NCI-H345 treated with DMSO at 0.1 percent for 48 hours (cell line): ENCODE data around the gene PERCC1.
"Not testable (repeated sequence)": the region's sequence is repeated elsewhere in the genome, so short reads cannot be mapped to it uniquely, and the experiment has no call there.

Experiments
- DNase-seq: peaks from one replicate; lab custom pipeline; 2025; ENCODE audit not compliant: unreplicated experiment; lab: John Stamatoyannopoulos, UW

The PERCC1 gene

DNA sequence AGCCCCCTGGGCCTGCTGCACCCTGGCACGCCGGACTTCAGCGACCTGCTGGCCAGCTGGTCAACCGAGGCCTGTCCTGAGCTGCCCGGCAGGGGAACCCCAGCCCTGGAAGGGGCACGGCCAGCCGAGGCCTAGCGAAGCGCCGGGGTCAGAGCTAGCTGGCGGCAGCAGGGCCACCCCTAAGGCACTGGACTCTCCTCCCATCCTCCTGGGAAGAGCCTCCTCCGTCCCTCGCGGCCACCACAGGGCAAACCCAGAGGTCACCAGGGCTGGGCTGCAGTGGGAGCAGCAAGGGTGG is 2.3 kb downstream of the PERCC1 start:
- DNase-seq, result no peak

DNA sequence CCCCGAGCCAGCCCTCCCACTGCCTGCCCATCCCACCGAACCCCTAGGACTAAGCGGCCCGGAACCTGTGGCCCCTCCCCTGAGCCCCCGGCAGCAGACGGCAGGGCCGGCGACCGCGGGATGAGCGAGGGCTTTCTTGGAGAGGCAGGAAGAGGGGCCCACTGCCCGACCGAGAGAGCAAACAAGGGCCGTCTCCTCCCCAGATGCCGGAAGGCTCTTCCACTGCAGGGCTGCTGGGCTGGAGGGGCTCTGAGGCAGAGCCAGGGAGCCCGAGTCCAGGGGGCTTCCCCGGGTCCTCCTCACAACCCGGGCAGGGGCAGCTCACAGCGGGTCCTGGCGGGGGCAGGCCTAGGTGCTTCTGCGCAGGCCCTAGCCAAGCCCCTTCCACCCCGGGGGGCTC is 2.9 kb downstream of the PERCC1 start:
- no peak for DNase-seq

DNA sequence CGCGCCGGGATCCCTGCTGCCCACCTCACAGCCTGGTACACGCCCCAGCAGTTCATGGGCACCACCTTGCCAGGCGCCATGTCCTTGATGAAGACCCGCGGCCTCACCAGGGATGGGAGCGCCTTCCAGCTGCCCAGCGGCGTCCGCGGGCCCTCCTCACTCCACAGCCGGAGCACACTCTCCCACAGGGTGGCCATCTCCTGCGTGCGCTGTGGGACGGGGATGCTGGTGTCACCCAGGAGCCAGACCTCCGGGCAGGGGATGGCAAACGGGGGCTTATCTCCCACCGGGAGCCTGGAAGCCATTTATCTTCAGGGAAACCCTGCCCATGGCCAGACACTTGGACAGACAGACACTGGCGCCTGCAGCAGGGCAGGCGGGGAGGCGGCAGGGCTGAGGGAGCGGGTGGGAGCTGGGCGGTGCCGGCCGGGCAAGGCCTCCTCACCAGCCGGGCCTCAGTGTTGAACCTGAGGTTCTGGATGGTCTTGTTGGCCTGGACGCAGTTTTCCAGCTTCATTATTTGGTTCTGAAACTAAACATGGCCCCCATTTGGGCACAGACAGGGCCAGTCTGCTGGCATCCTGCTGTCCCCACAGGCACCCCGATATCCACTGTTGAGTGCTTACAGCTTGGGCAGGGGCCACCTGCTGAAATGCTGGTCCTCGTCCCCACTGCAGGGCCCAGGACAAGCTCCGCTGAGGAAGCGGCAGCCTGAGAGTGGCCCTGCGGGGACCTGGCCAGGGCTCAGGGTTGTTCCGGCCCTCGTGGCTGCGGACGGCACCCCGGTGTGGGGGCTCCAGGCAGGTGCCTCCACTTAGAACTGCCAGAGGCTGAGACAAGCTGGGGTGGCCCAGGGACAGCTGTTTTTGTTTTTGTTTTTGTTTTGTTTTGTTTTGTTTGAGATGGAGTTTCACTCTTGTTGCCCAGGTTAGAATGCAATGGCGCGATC is 4.0 kb downstream of the PERCC1 start:
- DNase-seq, result no peak

GRCh38 chr16:1435921-1436697 is 5.2 kb downstream of the PERCC1 start:
- DNase-seq, result no peak

- no peak for DNase-seq
Measured at GRCh38 chr16:1436731-1437355, 6.0 kb downstream of the PERCC1 start.

- DNase-seq, result no peak
Measured at GRCh38 chr16:1437606-1438005, 6.7 kb downstream of the PERCC1 start.

DNA sequence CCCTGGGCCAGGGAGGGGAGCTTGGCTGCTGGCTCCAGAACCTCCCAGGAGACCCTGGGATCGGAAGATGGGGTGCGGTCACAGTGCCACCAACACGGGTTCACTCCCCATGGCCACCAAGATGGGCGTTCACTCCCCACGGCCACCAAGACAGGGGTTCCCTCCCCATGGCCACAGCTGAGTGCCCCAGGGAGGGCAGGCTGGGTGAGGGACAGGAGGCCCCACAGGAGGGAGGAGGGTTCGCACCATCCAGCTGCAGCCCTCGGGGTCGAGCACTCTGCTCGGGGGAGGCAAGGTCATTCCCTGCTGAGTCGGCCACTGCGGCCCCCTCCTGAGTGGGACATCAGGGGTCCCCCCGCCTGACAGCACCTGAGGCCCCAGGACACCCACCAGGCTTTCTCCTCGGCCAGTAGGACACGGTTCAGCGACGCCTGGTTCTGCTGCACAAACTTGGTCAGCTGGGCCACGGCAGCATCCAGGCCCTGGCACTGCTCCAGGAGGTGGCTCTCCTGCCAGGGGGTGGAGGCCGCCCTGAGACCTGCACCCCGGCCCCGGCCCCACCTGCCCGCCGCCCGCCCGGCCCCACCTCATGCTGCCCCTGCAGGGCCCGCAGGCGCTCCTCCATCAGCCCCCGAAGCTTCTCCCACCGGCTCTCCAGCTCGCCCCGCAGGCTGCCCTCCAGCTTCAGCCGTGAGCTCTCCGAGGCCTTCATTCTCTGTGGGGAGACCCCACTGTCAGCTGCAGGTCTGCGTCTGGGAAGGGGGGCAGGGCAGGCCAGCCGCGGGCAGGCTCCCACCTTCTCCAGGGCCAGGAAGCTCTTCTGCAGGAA is 7.6 kb downstream of the PERCC1 start:
- DNase-seq, result no peak

DNA sequence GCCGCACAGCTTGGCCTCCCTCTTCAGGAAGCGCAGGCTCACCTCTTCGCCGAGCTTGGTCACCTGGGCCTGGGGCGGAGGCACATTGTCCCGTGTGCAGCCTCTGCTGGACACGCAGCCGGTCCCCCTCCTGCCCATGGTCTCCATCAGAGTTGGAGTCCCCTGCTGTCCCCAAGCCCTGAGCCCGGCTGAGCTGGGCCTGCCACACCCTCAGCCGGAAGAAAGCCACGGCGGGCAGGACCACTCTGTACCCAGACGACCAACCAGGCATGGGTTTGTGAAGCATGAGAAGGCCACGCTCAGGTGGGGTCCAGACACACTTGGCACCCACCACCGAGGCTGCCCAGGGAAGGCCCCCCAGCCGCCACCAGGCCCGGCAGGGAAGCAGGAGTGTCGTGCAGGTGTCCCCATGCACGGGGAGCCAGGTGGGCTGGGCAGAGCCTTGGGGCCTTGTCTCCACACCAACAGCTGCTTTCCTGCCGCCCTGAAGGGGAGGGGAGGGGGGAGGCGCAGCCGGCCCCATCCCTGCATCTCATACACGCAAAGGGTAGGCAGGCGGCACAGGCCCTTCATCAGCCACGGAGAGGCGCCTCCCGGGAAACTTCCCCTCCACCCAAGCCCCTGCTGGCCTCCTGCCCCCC is 8.3 kb downstream of the PERCC1 start:
- peak; percentile 45 for DNase-seq

DNA sequence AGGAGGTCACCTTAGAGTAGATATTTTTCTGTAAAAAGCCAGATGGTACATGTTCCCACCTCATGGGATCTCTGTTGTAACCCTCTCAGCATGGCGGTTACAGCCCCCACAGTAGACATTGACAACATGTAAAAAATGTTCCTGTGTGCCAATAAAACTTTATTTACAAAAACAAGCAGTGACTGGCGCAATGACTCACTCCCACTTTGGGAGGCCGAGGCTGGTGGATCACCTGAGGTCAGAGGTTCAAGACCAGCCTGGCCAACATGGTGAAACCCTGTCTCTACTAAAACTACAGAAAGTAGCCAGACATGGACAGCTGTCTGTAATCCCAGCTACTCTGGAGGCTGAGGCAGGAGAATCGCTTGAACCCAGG is 8.8 kb downstream of the PERCC1 start:
- DNase-seq, result not testable (repeated sequence)

- no peak for DNase-seq
Measured at GRCh38 chr16:1441391-1441829, 10.5 kb downstream of the PERCC1 start.

DNA sequence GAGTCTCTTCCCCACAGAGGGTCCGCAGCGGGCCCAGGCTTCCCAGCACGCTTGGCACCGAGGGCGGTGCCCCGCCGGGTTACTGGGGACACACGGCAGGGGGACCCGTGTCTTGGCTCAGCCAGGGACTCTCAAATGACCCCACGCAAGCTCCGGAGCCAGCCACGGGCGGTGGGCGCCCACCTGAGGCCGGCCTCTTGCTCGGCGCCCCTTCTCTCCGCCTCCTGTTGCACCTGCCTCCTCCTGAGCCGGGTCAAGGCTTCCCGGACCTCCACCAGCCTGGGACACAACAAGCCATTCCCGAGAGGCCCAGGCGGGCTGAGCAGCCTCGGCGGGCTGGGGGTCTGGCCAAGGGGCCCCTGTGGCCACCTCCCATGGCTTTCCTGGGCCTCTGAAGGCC is 11.8 kb downstream of the PERCC1 start:
- DNase-seq, result no peak

- DNase-seq, result no peak
Measured at GRCh38 chr16:1443403-1443973, 12.6 kb downstream of the PERCC1 start.

- DNase-seq, result no peak
Measured at GRCh38 chr16:1443980-1444729, 13.3 kb downstream of the PERCC1 start, which contains the start of gene CCDC154. CCDC154 (minus strand) TSS chr16:1444556; CDS start chr16:1444322, 234 bp downstream.

DNA sequence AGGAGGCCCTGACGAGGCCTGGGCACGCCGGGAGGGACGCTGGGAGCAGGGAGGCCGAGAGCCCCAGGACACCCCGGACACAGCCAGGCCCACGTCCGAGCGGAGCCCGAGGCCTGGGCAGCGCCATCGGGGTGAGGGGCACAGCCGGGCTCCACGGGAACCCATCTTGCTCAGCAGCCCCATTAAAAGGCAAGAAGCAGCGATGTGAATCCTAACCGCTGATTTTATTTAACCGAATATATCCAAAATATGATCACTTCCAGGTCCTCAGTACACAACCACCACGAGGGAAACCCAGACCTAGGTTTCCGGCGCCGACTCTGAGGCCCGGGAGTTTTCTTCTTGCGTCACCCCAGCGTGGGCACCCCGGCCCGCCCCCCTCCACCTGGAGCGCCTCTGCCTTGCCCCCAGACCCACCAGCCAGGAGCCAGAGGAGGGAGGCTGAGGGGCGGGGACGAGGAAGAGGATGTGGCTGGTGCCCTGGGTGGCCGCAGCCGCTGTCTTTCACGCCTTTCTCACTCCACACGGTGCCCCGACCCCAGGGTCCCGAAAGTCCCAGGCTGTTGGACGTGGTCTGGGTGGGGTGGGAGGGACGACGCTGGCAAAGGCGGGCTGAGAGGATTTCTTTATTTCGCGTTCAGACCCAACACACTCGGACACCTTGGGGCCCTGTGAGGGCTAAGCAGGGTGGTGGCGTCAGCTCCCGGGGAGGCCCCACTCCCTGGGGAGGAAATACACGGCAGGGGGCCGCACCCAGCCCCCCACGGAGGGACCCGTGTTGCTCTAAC is 14.0 kb downstream of the PERCC1 start:
- no peak for DNase-seq

GRCh38 chr16:1445518-1446203 is 14.8 kb downstream of the PERCC1 start:
- DNase-seq, result no peak

DNA sequence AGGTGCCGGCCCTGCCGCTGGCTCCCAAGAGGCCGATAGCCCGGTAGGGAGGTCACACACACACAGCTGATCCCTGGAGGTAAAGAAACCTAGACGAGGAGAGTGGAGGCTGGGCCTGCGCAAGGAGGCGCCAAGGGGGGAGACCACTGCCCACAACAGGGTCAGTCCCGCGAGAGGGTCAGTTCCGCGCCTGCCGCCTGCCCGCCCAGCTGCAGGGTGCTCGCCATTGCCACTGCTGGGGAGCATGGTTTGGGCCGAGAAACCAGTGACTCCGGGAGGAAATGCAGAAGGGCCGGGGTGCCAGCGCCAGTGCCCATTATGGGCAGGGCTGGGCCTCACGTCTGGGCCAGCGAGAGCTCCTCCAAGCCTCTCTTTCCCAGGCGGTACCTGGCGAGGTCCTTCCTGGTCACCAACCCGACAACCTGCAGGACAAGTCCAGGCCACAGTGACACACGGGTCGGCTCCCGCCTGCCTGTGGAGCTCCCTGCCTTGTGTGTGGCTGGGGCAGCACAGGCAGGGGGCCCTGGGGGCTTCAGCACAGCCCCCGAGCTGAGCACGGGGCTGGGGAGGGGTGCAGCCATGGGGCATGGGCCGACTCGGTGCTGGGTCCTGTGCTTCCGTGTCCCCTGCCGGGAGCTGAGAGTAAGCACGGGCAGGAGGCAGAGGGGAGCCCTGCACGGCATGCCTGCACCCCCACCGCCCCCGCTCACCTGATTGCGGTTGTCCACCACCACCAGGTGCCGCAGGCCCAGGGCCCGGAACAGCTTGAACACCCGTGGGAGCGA is 15.6 kb downstream of the PERCC1 start:
- DNase-seq, result no peak

DNA sequence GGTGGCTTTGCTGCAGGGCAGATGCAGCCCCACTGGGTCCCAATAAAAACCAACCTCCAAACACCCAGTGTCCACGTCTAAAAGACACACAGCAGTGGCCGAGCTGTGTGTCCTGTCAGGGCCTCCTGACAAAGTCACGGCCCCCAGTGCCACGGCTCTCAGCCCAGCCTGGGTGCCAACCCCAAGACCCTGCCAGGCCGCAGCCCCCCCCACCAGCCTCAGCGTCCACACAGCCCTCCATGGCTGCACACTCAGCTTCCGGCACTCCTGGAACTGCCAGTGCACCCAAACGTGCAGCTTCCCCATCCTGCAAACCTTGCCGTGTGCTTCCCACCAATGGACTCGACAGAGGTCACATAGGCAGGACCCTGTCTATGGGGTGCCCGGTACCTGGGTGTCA is 17.1 kb downstream of the PERCC1 start:
- DNase-seq, result no peak
